Gastrocnemius medialis (tissue), 4 donors: ENCODE measurements around the gene C9orf50.

Experiments
- CTCF ChIP-seq, 5 experiments: fragments of 450-650 bp in 3 of 5; fragments of 200-600 bp in 2 of 5; sonication (generic) in 2 of 5; IDR thresholded peaks in 4 of 5; conservative IDR thresholded peaks in 1 of 5; 1 replicate in 4 of 5; 2 replicates in 1 of 5; pipeline ENCODE4 v1.5.1; 2016 to 2019; ENCODE audit warnings: antibody characterized with exemption in 5 of 5, mild to moderate bottlenecking in 3 of 5, moderate library complexity in 3 of 5
- POLR2A ChIP-seq, 2 donors: fragments of 450-650 bp; IDR thresholded peaks; one replicate each; pipeline ENCODE4 v1.6.1; 2017; ENCODE audit warnings: antibody characterized with exemption in 2 of 2, mild to moderate bottlenecking in 2 of 2, moderate library complexity in 2 of 2

- TF ChIP-seq CTCF (IDR thresholded peaks at IDR 0.05 in 4 of 5, conservative IDR thresholded peaks at IDR 0.05 in 1 of 5) (no peak), POLR2A (IDR thresholded peaks at IDR 0.05) (no peak)
Observed at GRCh38 chr9:129619787-129620668, 873 bp downstream of the C9orf50 start.
